LHCN-M2 (cell line): ENCODE results near the gene RAB11FIP3. TPM values are rescaled to one million over a fixed set of nuclear protein-coding genes. Genes with fewer than 3 reads are reported as not detected.
"Not testable (repeated sequence)": the region's sequence is repeated elsewhere in the genome, so short reads cannot be mapped to it uniquely, and the experiment has no call there.

Experiments
- DNase-seq: peaks from one replicate; pipeline ENCODE4 v3.0.0-alpha.2; 2012; ENCODE audit warnings: low read depth
- total RNA-seq: library from RNA; depleted of rRNA; stranded (reverse); fragments of >200 nt; gene quantifications from 2 replicates; pipeline ENCODE4 v1.2.3, GENCODE V29; 2014

Gene RAB11FIP3
- total RNA-seq, 1 experiment from 2014 or later = 61.6 TPM

DNA sequence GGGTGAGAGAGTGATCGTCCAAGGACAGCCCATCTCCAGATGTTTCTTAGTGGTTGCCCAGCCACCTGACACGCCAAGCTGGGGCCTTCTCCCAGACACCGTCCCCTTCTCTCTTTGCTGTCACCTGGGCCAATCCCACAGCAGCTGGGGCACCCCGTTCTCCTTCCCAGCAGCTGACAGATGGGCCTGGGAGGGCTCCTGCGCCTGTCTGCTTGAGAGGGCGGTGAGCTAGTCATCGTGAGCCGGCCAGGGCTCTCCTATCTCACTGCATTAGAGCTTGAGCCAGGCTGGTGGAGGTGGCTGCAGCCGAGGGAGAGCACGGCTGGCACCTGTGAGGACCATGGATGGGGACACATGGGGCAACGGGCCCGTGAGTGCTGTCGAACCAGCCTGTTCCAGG is 41.2 kb downstream of the RAB11FIP3 start:
- DNase-seq = no peak

DNA sequence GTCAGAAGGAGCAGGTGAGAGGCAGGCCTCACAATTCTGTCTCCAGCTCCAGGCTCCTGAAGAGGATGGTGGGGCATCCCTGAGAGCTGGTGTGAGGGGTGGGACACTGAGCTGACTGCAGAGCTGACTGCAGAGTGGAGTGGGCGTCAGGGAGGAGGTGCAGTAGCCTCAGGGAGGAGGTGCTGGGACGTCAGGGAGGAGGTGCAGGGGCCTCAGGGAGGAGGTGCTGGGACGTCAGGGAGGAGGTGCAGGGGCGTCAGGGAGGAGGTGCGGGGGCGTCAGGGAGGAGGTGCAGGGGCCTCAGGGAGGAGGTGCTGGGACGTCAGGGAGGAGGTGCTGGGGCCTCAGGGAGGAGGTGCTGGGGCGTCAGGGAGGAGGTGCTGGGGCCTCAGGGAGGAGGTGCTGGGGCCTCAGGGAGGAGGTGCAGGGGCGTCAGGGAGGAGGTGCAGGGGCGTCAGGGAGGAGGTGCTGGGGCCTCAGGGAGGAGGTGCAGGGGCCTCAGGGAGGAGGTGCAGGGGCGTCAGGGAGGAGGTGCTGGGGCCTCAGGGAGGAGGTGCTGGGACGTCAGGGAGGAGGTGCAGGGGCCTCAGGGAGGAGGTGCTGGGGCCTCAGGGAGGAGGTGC is 41.9 kb downstream of the RAB11FIP3 start:
- not testable (repeated sequence) for DNase-seq

DNA sequence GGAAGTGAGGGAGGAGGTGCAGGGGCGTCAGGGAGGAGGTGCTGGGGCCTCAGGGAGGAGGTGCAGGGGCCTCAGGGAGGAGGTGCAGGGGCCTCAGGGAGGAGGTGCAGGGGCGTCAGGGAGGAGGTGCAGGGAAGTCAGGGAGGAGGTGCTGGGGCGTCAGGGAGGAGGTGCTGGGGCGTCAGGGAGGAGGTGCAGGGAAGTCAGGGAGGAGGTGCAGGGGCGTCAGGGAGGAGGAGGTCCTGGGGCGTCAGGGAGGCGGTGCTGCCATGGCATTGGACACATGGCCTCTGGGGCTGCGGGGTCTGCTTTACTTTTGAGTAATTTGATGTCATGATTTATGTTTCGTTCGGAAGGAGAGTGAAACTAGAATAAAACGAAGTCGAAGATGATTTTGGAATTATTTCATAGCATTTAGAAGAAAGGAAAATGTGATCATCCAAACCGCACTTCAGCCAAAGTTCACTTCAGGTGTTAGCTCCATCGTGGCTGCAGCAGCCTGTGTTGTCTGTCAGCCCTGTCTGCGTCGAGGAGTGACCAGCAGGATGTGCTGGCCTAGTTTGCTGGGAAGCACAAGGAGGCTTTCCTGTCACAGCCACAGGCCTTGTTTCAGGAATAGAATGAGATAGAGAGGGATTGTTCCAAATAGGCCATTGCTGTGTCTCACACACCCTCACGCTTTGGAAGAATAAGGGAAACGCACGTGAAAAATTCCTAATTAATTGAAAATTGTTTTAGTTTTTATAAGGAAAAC is 42.8 kb downstream of the RAB11FIP3 start:
- no peak for DNase-seq

DNA sequence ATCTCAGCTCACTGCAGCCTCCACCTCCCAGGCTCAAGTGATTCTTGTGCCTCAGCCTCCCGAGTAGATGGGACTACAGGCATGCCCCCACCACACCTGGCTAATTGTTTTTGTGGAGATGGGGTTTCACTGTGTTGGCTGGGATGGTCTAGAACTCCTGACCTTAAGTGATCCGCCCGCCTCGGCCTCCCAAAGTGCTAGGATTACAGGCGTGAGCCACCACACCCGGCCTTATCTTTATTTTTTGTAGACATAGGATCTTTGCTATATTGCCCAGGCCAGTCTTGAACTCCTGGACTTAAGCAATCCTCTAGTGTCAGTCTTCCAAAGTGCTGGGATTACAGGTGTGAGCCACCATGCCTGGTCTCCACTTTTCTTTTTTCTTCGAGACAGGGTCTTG is 44.0 kb downstream of the RAB11FIP3 start:
- not testable (repeated sequence) for DNase-seq

DNA sequence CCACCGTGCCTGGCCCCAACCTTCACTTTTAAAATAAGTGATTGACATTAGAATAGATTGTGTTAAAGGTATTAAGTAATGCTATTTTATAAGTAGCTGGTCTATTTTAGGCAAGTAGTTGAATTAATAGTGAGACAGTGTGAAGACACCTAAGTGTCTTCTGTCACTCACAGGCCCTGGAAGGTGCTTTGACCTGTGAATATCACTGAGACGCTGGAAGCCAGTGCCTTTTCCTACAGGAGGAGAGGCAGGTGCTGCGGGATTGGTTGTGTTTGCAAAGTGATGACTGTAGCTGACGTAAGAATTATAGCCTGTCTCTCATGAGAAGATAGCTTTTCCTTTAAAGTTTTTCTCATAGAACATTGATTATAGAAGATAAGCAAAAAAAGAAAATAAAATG is 45.0 kb downstream of the RAB11FIP3 start:
- DNase-seq = no peak

DNA sequence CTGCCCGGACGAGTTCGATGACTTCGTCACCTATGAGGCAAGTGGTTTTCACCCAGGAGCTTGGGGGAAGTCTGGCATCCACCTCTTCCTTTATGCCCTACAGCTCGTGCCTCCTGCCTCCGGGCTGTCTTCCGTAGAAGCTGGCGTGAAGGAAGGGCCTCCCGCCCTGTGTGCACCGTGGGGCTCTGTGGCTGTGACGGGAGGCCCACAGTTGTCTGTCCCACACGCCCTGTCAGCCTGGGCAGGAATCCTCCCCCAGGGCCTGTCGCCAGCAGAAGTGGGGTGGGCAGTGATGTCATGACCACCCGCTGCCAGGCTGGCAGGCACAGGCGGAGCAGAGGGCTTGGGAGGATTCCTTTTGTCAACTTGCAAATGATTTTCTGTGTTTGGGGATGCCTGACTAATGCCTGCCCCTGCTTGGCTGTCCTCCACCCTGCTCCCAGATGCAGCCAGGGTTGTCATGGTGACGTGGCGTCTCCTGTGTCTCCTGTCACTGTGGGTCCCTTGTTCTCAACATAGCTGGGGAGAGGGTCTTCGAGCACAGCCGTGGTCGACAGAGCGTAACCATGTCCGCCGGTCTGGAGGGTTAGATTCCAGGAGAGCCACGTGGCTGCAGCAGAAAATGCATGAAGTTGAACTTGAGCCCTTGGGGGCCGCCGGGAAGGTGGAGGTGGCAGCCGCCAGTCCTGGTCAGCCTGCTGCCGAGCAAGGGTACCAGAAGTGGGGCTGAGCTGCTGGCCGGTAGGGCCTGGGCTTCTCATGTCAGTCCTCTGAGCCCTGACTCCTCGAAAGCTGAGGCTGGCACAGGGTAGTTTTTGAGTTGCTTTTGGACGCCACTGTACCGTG is 46.1 kb downstream of the RAB11FIP3 start:
- peak; percentile 78 for DNase-seq

DNA sequence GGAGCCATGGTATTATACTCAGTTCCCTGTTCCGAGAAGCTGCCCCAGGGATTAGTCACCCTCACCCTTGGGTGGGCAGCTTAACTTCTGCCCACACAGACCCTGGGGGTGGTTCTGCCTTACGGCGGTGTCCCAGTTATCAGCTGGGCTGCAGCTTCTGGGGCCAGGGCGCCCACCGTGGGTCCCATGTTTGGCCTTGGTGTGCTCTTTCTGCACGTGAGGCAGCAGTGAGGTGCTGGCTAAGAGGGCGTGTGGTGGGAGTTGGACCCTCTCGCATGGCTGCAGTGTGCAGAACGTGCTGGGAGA is 46.7 kb downstream of the RAB11FIP3 start:
- no peak for DNase-seq

DNA sequence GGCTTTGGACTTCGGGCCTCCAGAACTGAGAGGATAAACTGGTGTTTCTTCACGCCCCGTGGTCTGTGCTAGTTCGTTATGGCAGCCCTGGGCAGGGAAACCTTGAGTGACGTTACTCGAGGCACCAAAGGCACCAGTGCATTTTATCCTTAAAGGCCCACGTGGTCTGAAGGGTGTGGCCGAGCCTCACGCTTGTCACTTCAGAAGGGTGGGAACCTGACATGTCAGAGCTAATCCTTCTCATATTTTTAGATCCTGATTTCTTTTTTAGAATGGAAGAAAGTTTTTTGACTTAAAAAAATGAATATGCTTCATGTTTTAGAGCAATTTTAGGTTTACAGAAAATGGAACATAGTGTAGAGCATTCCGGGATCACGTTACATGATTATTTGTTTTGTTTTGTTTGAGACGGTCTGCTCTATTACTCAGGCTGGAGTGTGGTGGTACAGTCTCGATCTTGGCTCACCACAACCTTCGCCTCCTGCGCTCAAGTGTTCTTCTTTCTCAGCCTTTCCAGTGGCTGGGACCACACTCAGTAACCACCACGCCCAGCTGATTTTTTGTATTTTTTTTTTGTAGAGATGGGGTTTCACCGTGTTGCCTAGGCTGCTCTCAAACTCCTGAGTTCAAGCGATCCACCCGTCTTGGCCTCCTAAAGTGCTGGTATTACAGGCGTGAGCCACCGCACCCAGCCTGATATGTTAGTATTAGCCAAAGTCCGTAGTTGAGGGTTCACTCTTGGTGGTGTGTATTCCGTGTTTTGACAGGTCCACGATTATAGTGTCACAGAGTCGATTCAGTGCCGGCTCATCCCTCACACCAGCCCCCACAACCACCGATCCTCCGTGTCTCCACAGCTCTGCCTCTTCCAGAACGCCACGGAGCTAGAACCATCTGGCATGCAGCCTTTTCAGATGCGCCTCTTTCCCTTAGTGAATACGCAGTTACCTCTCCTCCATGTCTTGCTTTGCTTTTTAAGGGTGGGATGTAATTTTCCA is 47.9 kb downstream of the RAB11FIP3 start:
- DNase-seq = peak; percentile 58

DNA sequence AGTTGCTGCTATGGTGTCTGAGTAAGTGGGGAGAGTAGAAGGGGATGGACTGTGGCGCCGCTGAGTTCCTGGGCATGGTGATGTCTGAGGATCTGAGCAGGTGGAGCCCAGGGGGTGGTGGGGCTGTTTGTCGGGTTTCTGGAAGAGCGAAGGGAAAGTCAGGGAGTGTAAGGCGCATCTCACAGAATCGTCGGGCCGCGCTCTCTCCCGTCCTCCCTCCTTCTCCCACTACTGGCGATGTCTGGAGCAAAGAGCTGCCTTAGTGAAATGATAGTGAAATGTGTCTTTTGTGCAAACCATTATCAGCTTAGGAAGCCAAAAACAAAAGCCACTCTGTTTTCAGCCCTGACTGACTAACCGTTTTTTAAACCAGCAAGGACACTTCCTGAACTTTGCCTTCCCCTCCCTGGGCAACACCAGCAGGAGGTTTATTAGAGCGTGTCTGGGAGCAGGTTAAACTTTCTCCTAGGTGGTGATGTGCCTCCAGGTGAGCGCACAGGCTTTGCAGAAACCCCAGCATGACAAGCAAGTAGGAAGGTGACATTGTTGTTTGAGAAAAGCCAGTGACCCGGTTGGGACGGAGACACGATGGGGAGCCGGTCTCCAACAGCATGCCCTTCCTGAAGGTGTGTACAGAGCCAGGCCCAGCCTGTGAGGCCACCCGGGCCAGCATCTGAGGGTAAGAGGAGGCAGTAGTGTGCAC is 49.1 kb downstream of the RAB11FIP3 start:
- no peak for DNase-seq

DNA sequence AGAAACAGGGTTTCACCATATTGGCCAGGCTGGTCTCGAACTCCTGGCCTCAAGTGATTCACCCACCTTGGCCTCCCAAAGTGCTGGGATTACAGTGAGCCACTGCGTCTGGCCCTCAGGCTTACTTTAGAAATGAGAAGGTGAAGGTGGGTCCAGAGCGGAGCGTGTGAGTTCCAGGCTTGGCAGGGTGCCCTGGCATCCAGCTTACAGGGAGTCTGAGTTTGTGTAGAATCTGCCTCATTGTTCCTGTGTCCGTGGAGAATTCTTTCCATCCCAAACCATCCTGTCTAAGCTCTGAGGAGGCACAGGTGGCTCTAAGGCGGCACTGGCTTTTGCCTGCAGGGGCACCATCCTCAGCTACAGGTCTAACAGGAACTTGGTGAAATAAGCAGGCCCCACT is 50.6 kb downstream of the RAB11FIP3 start:
- no peak for DNase-seq

DNA sequence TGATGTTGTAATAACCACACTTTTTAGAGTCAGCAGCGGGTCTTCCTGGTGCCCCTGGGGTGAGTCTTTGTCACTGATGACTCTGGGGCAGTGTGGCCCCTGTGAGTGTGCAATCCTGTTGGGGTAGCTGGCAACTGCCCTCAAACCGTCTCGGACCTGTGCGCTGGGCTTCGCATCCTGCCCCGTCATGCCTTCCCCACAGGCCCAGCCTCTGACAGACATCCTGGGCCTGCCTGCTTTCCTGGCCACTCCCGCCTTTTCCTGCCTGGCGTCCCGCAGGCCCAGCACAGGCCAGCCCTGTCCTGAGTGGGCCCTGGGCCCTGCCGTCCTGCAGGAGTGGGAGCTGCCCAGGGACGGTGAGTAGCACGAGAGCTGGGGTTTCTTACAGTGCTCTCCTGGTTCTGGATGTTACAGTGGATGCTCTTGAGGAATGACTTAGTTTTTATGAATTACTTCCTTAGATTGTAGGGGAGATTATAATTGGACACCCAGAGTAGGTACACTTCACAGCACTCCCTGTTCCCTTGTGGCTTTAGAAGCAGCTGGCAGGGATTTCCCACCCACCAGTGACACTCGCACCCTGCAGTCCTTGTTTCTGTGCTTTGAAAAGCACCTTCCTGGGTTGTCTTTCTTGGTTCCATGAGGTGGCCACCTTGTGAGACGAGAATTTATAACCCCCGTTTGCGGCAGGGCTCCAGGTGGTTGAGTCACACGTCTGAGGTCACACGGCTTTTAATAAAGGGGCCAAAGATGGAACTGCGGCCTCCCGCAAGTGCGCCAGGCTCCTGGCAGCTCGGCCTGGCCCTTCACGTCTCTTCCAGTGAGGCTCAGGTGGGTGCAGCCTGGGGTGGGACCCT is 52.1 kb downstream of the RAB11FIP3 start:
- DNase-seq = no peak

DNA sequence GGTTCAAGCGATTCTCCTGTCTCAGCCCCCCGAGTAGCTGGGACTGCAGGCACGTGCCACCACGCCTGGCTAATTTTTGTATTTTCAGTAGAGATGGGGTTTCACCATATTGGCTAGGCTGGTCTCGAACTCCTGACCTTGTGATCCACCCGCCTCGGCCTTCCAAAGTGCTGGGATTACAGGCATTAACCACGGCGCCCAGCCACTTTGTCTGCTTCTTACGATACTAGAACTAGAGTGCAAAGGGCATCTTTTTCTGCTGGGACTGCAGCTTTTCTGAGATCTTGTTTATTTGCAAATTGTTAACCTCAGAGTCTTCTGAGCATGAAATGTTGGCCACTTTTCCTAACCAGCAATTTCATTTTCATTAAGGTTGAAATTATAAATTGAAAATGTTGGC is 52.8 kb downstream of the RAB11FIP3 start:
- not testable (repeated sequence) for DNase-seq

DNA sequence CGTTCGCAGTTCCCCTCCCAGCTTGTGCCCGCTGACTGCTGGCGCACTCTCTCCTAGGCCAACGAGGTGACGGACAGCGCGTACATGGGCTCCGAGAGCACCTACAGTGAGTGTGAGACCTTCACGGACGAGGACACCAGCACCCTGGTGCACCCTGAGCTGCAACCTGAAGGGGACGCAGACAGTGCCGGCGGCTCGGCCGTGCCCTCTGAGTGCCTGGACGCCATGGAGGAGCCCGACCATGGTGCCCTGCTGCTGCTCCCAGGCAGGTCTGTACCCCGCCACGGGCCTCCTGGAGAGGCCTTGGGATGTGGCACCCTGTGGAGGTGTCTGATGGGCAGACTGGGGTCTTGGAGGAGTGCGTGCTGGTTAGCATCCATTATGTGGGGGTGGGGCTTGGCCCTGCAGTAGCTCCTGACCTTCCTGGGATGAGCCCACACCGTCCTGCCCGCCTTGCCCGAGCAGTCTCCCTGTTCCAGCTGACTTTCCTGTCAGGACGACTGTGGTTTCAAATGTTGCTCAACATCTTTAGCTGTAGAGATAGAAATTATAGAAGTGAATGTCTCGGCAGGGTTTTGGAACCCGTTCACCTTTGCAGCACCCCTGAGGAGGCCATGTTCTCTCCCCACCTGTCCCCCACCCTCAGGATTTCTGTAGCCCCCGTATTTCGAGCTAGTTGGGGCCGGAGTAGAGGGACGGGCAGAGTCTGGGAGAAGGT is 57.2 kb downstream of the RAB11FIP3 start:
- DNase-seq = no peak

DNA sequence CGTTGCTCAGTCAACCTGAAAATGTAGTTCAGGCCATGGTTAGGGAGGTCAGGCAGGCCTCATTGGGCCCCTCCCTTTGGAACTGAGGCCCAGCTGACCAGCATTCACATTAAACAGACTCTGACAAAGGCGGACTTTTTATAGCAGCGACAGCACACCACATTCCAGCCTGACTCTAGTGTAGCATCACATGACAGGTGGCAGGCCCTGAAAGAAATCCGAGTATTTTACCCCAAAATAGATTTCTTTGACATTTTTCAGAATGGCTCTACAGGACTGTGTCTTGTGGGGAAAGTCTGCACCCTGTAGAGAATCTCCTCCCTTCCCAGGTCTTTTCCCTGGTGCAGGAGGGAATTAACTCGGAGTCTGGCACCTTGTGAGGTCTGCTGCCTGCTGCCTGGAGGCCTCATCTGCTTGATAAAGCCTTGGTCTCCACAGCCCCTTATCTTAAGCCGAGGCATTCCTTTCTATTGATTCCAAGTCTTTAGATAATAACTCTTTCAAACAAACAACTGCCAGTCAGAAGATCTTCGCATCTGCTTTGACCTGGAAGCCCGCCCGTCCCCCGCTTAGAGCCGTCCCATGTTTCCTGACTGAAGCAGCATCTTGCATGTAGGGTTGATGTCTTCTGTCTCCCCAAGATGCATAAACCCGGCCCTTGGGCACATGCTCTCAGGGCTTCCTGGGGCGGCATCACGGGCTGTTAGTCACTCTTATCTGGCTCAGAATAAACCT is 58.1 kb downstream of the RAB11FIP3 start:
- peak; percentile 21 for DNase-seq

DNA sequence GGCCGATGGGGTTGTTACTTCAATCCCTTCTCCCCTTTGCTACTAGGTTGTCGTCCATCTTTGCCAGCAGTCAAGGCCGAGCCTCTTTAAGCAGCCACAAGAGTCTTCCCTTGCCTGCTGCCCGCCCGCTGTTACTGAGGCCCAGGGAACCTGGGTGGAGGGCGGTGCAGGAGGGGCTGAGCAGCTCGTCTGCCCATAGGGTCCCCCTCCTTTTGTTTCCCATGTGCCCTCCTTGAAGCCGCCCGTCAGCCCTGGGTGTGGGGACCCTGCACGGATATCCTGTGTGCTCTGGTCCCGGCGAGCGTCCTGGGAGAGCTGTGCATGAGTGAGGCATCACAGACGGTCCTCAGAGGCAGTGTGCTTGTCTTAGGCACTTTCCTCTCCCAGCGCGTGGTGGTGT is 64.2 kb downstream of the RAB11FIP3 start:
- no peak for DNase-seq

DNA sequence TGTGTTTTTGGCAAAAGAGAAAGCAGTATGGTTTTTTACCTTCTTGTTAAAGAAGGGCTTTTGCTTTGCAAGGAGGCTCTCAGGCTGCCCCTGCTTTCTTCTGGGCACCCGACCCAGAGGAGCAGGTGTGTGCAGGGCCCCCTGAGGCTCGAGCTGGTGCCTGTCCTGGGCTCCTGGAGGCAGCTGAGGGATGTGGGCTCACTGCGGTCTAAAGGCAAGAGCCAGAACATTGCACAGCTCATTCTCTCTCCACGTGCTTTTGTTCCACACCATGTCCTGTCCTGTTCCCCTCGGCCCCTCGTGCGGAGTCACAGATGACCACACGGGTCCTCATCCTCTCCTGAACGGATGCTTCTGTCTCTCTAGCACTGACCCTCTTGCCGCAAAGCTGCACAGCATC is 65.3 kb downstream of the RAB11FIP3 start:
- no peak for DNase-seq

DNA sequence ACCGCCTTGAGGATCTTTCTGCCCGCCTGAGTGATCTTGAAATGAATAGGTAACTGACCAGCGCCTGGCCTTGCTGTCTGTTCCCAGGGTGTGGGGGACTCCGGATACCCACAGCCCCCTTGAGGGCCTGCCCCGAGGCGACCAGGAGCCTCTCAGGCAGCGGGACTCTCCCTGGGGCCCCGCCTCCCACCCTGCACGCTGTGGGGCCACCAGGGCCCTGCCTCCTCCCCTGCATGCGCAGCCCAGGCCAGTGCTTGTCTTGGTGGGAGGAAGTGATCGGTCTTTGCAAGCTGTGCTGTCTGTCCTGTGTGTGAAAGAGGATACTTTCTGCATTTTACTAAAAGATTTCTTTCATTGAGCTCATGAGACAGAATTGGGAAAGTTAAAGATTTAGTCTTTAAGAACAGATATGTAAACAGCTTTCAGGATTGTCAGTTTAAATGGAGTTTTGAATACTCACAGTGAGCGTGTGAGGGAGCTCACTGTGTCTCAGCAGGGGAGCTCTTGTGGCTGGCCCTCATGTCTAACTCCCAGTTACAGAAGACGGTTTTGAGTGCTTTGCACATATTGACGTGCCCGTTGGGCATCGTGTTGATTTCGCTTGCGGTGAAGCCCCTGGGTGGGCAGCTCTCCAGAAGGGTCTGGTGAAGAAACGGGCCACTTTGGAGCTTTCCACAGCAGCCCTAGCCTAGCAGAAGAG is 65.9 kb downstream of the RAB11FIP3 start:
- DNase-seq = no peak
